Activated T-cell treated with anti-CD3 and anti-CD28 coated beads, Interleukin-2, amount 50 U/mL, for 1 hour (primary cell): Measurements from ENCODE around the gene ABCB7.
"Not testable (repeated sequence)": the region's sequence is repeated elsewhere in the genome, so short reads cannot be mapped to it uniquely, and the experiment has no call there.

ENCODE experiments used
- DNase-seq: peaks from one replicate; pipeline ENCODE4 v3.0.0-alpha.2; 2020

Gene ABCB7

GRCh38 chrX:75086731-75087195, 69.3 kb downstream of the ABCB7 start:
- no peak for DNase-seq

- DNase-seq = no peak
Measured at GRCh38 chrX:75084757-75085156, 71.3 kb downstream of the ABCB7 start.

- DNase-seq = no peak
Measured at GRCh38 chrX:75076429-75076828, 79.7 kb downstream of the ABCB7 start.

- DNase-seq = no peak
Measured at GRCh38 chrX:75074475-75074874, 81.6 kb downstream of the ABCB7 start.

- no peak for DNase-seq
Measured at GRCh38 chrX:75071334-75071733, 84.7 kb downstream of the ABCB7 start.

- no peak for DNase-seq
Measured at GRCh38 chrX:75067931-75068330, 88.2 kb downstream of the ABCB7 start.

- no peak for DNase-seq
Measured at GRCh38 chrX:75061701-75062100, 94.4 kb downstream of the ABCB7 start.

GRCh38 chrX:75051047-75051446, 105.0 kb downstream of the ABCB7 start:
- DNase-seq = no peak

GRCh38 chrX:75045369-75045768, 110.7 kb downstream of the ABCB7 start:
- DNase-seq = no peak

GRCh38 chrX:75044142-75044541, 111.9 kb downstream of the ABCB7 start:
- not testable (repeated sequence) for DNase-seq

- DNase-seq = no peak
Measured at GRCh38 chrX:75038925-75039324, 117.2 kb downstream of the ABCB7 start.
